GM12891 (cell line): ENCODE measurements around the gene JPH4.

Experiments used
- PAX5 ChIP-seq: IDR thresholded peaks from 2 replicates; pipeline ENCODE4 v1.6.1; 2011; ENCODE audit warnings: low read length, moderate library complexity, mild to moderate bottlenecking; ENCODE audit not compliant: insufficient read depth, severe bottlenecking
- POLR2A ChIP-seq: IDR thresholded peaks from 2 replicates; pipeline ENCODE4 v1.6.1; 2011; ENCODE audit warnings: low read depth, low read length, control low read depth
- POLR2AphosphoS5 ChIP-seq: IDR thresholded peaks from 2 replicates; pipeline ENCODE4 v1.6.1; 2011; ENCODE audit warnings: low read depth, low read length, control low read depth
- SPI1 ChIP-seq: IDR thresholded peaks from 2 replicates; pipeline ENCODE4 v1.6.1; 2011; ENCODE audit warnings: low read depth, low read length, control low read depth
- TAF1 ChIP-seq: IDR thresholded peaks from 2 replicates; pipeline ENCODE4 v1.6.1; 2011; ENCODE audit warnings: low read depth, low read length, control low read depth

- TF ChIP-seq POLR2AphosphoS5 (no peak), POLR2A (no peak), SPI1 (no peak), TAF1 (no peak), PAX5 (no peak)
These were observed 38.5 kb downstream of the JPH4 start for GRCh38 chr14:23540141-23540469.
